ENCODE measurements around the gene RELT.

- TF ChIP-seq, protein P1, sequence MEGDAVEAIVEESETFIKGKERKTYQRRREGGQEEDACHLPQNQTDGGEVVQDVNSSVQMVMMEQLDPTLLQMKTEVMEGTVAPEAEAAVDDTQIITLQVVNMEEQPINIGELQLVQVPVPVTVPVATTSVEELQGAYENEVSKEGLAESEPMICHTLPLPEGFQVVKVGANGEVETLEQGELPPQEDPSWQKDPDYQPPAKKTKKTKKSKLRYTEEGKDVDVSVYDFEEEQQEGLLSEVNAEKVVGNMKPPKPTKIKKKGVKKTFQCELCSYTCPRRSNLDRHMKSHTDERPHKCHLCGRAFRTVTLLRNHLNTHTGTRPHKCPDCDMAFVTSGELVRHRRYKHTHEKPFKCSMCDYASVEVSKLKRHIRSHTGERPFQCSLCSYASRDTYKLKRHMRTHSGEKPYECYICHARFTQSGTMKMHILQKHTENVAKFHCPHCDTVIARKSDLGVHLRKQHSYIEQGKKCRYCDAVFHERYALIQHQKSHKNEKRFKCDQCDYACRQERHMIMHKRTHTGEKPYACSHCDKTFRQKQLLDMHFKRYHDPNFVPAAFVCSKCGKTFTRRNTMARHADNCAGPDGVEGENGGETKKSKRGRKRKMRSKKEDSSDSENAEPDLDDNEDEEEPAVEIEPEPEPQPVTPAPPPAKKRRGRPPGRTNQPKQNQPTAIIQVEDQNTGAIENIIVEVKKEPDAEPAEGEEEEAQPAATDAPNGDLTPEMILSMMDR (IDR thresholded peaks at IDR 0.05) = no peak
- TF ChIP-seq POLR2A (IDR thresholded peaks at IDR 0.05) = no peak
These were observed 12.9 kb downstream of the RELT start for GRCh38 chr11:73389134-73389525.

Data from testis (tissue), 2 donors.